Natural killer cell (primary cell): Measurements from ENCODE around the gene FRY. TPM values are rescaled to one million over a fixed set of nuclear protein-coding genes. Genes with fewer than 3 reads are reported as not detected.
"Not testable (repeated sequence)": the region's sequence is repeated elsewhere in the genome, so short reads cannot be mapped to it uniquely, and the experiment has no call there.

Source experiments
- ATAC-seq, 3 donors: fragments of 150-1000 bp in 2 of 3; fragments of 200-7000 bp in 1 of 3; cut with Tn5 transposase; 1 replicate in 1 of 3; 2 replicates in 2 of 3; pipeline ENCODE4 v1.10.0; 2021; ENCODE audit warnings: mild to moderate bottlenecking in 2 of 3, moderate library complexity in 2 of 3
- DNase-seq, 2 donors: peaks; one replicate each; pipeline versions ENCODE4 v3.0.0 to v3.0.0-alpha.2; 2013 to 2021; ENCODE audit warnings: mixed read lengths in 1 of 2
- H3K27ac ChIP-seq: one replicate; pipeline ENCODE4 v1.5.1; 2013; ENCODE audit warnings: mild to moderate bottlenecking, low read length
- H3K27me3 ChIP-seq: one replicate; pipeline ENCODE4 v1.6.1; 2013; ENCODE audit warnings: low read length; ENCODE audit not compliant: control insufficient read depth, insufficient read depth
- H3K36me3 ChIP-seq: one replicate; pipeline ENCODE4 v1.6.1; 2013; ENCODE audit warnings: low read length; ENCODE audit not compliant: control insufficient read depth, insufficient read depth
- H3K4me1 ChIP-seq: one replicate; pipeline ENCODE4 v1.6.1; 2013; ENCODE audit warnings: low read length; ENCODE audit not compliant: control insufficient read depth, insufficient read depth
- H3K4me3 ChIP-seq: one replicate; pipeline ENCODE4 v1.5.1; 2013; ENCODE audit warnings: low read length
- H3K9me3 ChIP-seq: one replicate; pipeline ENCODE4 v1.6.1; 2013; ENCODE audit warnings: low read length; ENCODE audit not compliant: control insufficient read depth, insufficient read depth
- H3K27ac Mint-ChIP-seq, 2 donors: one replicate each; pipeline ENCODE4 v1.8.0; 2022; ENCODE audit warnings: mild to moderate bottlenecking in 2 of 2, mixed read lengths in 2 of 2, moderate library complexity in 1 of 2
- H3K27me3 Mint-ChIP-seq, 2 donors: one replicate each; pipeline ENCODE4 v1.8.0; 2022; ENCODE audit warnings: low read depth in 2 of 2, mixed read lengths in 2 of 2
- H3K36me3 Mint-ChIP-seq: one replicate; pipeline ENCODE4 v1.8.0; 2022; ENCODE audit warnings: mixed read lengths
- H3K4me1 Mint-ChIP-seq, 2 donors: one replicate each; pipeline ENCODE4 v1.8.0; 2022; ENCODE audit warnings: mixed read lengths in 2 of 2
- H3K4me3 Mint-ChIP-seq: one replicate; pipeline ENCODE4 v1.8.0; 2022; ENCODE audit warnings: mild to moderate bottlenecking, moderate library complexity, mixed read lengths
- H3K9me3 Mint-ChIP-seq, 2 donors: one replicate each; pipeline ENCODE4 v1.8.0; 2022; ENCODE audit warnings: mixed read lengths in 2 of 2
- CTCF ChIP-seq: fragments of 200-600 bp; IDR thresholded peaks from one replicate; pipeline ENCODE4 v1.8.0; 2022; ENCODE audit warnings: antibody characterized with exemption
- WGBS: methylation state at CpG from one replicate; pipeline ENCODE4 v1.1.7; 2013; ENCODE audit warnings: missing lambda C conversion rate; ENCODE audit not compliant: insufficient coverage; 5-methylcytosine and 5-hydroxymethylcytosine counted together
- intact Hi-C: fragments of 100-400 bp; cut with micrococcal nuclease; formaldehyde crosslinking; loops from one replicate; pipeline ENCODE4 v1.14.2; 2022
- total RNA-seq, 4 donors: library from RNA; stranded (reverse); fragments of 120-200 nt in 1 of 4; gene quantifications; one replicate each; pipeline versions ENCODE4 v1.2.3 to v1.2.4, GENCODE V29; 2013 to 2022

Gene FRY
- total RNA-seq = 10 to 100 TPM; 25.1 to 52.1 (median 27.4) TPM
- total RNA-seq (2013) = 20.5 TPM

- Histone ChIP-seq H3K27ac (peak within 1 kb of the TSS; percentile 48), H3K4me1 (peaks cover 8% of the 10 kb centered on the region), H3K36me3 (no peaks in the 10 kb centered on the region), H3K4me3 (peak within 1 kb of the TSS; percentile 74), H3K27me3 (no peaks in the 10 kb centered on the region), H3K9me3 (no peaks in the 10 kb centered on the region)
- H3K9me3 Mint-ChIP-seq = no peaks in the 10 kb centered on the region
- DNase-seq (peak; percentile 39 to 73), ATAC-seq (peak; percentile 79 to 86 (median 81))
- H3K4me3 Mint-ChIP-seq = peak within 1 kb of the TSS; percentile 93
- H3K27me3 Mint-ChIP-seq = peaks cover 3 to 20% of the 10 kb centered on the region in 2 donors
- TF ChIP-seq CTCF = no peak
- intact Hi-C loops = loop anchor here (10.0 kb wide), 1 partner anchor 284 kb away; the partner anchor contains the start of genes BRCA2 and ZAR1L
- H3K27ac Mint-ChIP-seq = peak within 1 kb of the TSS; percentile 64 to 78
- H3K36me3 Mint-ChIP-seq = no peaks in the 10 kb centered on the region
- peaks cover 10 to 22% of the 10 kb centered on the region in 2 donors for H3K4me1 Mint-ChIP-seq
- WGBS = under 1% methylated on average over 59 of the region's 59 CpGs
These were observed at the start of gene FRY for GRCh38 chr13:32031025-32031814. Gene FRY (plus strand): TSS chr13:32031774. CDS start chr13:32031796, 22 bp downstream.

- intact Hi-C loops = no loop called here
- no peaks in the 10 kb centered on the region for H3K9me3 ChIP-seq
- no peaks in the 10 kb centered on the region for H3K27me3 ChIP-seq
- no peak for ATAC-seq
- H3K9me3 Mint-ChIP-seq = no peaks in the 10 kb centered on the region
- no peak overlapping the region for H3K4me3 Mint-ChIP-seq
- DNase-seq = no peak
- H3K36me3 ChIP-seq = no peaks in the 10 kb centered on the region
- H3K4me1 Mint-ChIP-seq = peaks cover 0 to under 1% of the 10 kb centered on the region in 2 donors
- no peak for TF ChIP-seq CTCF
- WGBS = 100% methylated on average over 2 of the region's 2 CpGs
- H3K27ac Mint-ChIP-seq = no peak overlapping the region
- H3K36me3 Mint-ChIP-seq = no peaks in the 10 kb centered on the region
- H3K27ac ChIP-seq = no peak overlapping the region
- H3K4me1 ChIP-seq = no peaks in the 10 kb centered on the region
- H3K27me3 Mint-ChIP-seq = no peaks in the 10 kb centered on the region
- no peak overlapping the region for H3K4me3 ChIP-seq
These were observed 49.5 kb upstream of the FRY start for GRCh38 chr13:31982124-31982523.

GRCh38 chr13:31982540-31982939 is 49.0 kb upstream of the FRY start:
- intact Hi-C loops = no loop called here
- Histone ChIP-seq H3K36me3 (no peaks in the 10 kb centered on the region), H3K4me1 (no peaks in the 10 kb centered on the region), H3K4me3 (no peak overlapping the region), H3K9me3 (no peaks in the 10 kb centered on the region), H3K27ac (no peak overlapping the region), H3K27me3 (no peaks in the 10 kb centered on the region)
- Mint-ChIP-seq H3K27me3 (no peaks in the 10 kb centered on the region), H3K4me1 (peaks cover 0 to 4% of the 10 kb centered on the region in 2 donors), H3K9me3 (no peaks in the 10 kb centered on the region), H3K27ac (no peak overlapping the region), H3K4me3 (no peak overlapping the region), H3K36me3 (no peaks in the 10 kb centered on the region)
- 34% methylated on average over 3 of the region's 5 CpGs for WGBS
- ATAC-seq (peak; percentile 31 to 36 (median 35)), DNase-seq (peak in 1 of 2 donors; percentile 6)
- no peak for TF ChIP-seq CTCF

GRCh38 chr13:31983696-31984095 is 47.9 kb upstream of the FRY start:
- H3K4me1 Mint-ChIP-seq, H3K27me3 Mint-ChIP-seq, H3K27me3 ChIP-seq, H3K4me1 ChIP-seq, ATAC-seq, intact Hi-C loops, H3K9me3 Mint-ChIP-seq, H3K4me3 ChIP-seq, H3K4me3 Mint-ChIP-seq, H3K27ac Mint-ChIP-seq, H3K9me3 ChIP-seq, DNase-seq, H3K36me3 Mint-ChIP-seq, H3K36me3 ChIP-seq, H3K27ac ChIP-seq: not testable (repeated sequence)
- WGBS = 100% methylated on average over 2 of the region's 2 CpGs

GRCh38 chr13:31984388-31984787 is 47.2 kb upstream of the FRY start:
- H3K27me3 ChIP-seq, H3K4me1 Mint-ChIP-seq, H3K36me3 Mint-ChIP-seq, H3K4me3 Mint-ChIP-seq, H3K9me3 Mint-ChIP-seq, DNase-seq, ATAC-seq, H3K9me3 ChIP-seq, H3K4me1 ChIP-seq, intact Hi-C loops, H3K27ac Mint-ChIP-seq, H3K4me3 ChIP-seq, H3K27me3 Mint-ChIP-seq, H3K27ac ChIP-seq, H3K36me3 ChIP-seq: not testable (repeated sequence)
- WGBS = 97% methylated on average over 4 of the region's 4 CpGs
